HFFc6 (cell line): Measurements from ENCODE around the gene PRR7. TPM values are rescaled to one million over a fixed set of nuclear protein-coding genes. Genes with fewer than 3 reads are reported as not detected.

ENCODE experiments used
- DNase-seq: peaks from one replicate; pipeline ENCODE4 v3.0.0-alpha.2; 2018
- H3K27ac Mint-ChIP-seq: 2 replicates; pipeline ENCODE4 v1.8.0; 2020; ENCODE audit warnings: mild to moderate bottlenecking, mixed read lengths
- H3K27me3 Mint-ChIP-seq: 2 replicates; pipeline ENCODE4 v1.8.0; 2021; ENCODE audit warnings: mild to moderate bottlenecking, moderate library complexity, mixed read lengths; ENCODE audit not compliant: insufficient read depth
- H3K36me3 Mint-ChIP-seq: 2 replicates; pipeline ENCODE4 v1.8.0; 2021; ENCODE audit warnings: low read depth, mixed read lengths
- H3K4me1 Mint-ChIP-seq: 2 replicates; pipeline ENCODE4 v1.8.0; 2020; ENCODE audit warnings: low read depth, mixed read lengths
- H3K4me3 Mint-ChIP-seq: 2 replicates; pipeline ENCODE4 v1.8.0; 2020; ENCODE audit warnings: mild to moderate bottlenecking, moderate library complexity, mixed read lengths
- H3K9me3 Mint-ChIP-seq: 2 replicates; pipeline ENCODE4 v1.8.0; 2020; ENCODE audit warnings: mild to moderate bottlenecking, mixed read lengths
- CTCF ChIP-seq: fragments of 200-600 bp; sonication (generic); IDR thresholded peaks from 2 replicates; pipeline ENCODE4 v1.5.0; 2021; ENCODE audit warnings: antibody characterized with exemption, mild to moderate bottlenecking
- total RNA-seq, 6 experiments: library from RNA; stranded (reverse); fragmentation: NEBNext Ultra II Directional; extraction: Animal tissue kit (Norgen Biotek cat#: 25700); gene quantifications; 2 replicates in 1 of 6; 3 replicates in 5 of 6; pipeline ENCODE4 v1.2.3, GENCODE V29; 2021

Gene PRR7
- total RNA-seq, 6 experiments from 2014 or later = 8.9 to 16.9 (median 10.4) TPM

GRCh38 chr5:177433658-177434217 is 12.9 kb upstream of the PRR7 start:
- Mint-ChIP-seq H3K27me3 (peaks cover 2% of the 10 kb centered on the region), H3K27ac (no peak overlapping the region), H3K36me3 (peaks cover 12% of the 10 kb centered on the region; the same call in 1 of the 2 replicates)

GRCh38 chr5:177434437-177434836 is 12.2 kb upstream of the PRR7 start:
- TF ChIP-seq CTCF = no peak
- Mint-ChIP-seq H3K9me3 (no peaks in the 10 kb centered on the region), H3K36me3 (peaks cover 13% of the 10 kb centered on the region), H3K4me1 (no peaks in the 10 kb centered on the region), H3K27ac (no peak overlapping the region), H3K27me3 (peaks cover 2% of the 10 kb centered on the region), H3K4me3 (no peak overlapping the region)
- DNase-seq = no peak

More at GRCh38 chr5:177433658-177434217, 12.9 kb upstream of the PRR7 start:
- TF ChIP-seq CTCF = no peak
- DNase-seq = no peak
- Mint-ChIP-seq H3K4me3 (no peak overlapping the region), H3K4me1 (peaks cover 5% of the 10 kb centered on the region; the same call in 1 of the 2 replicates), H3K9me3 (no peaks in the 10 kb centered on the region)

GRCh38 chr5:177434942-177435738 is 11.5 kb upstream of the PRR7 start:
- no peak for DNase-seq
- Mint-ChIP-seq H3K9me3 (no peaks in the 10 kb centered on the region), H3K4me3 (no peak overlapping the region), H3K36me3 (peaks cover 19% of the 10 kb centered on the region), H3K27me3 (peaks cover 2% of the 10 kb centered on the region), H3K4me1 (no peaks in the 10 kb centered on the region), H3K27ac (no peak overlapping the region)
- no peak for TF ChIP-seq CTCF

GRCh38 chr5:177435847-177436536 is 10.6 kb upstream of the PRR7 start:
- no peak for TF ChIP-seq CTCF
- Mint-ChIP-seq H3K9me3 (no peaks in the 10 kb centered on the region), H3K4me3 (no peak overlapping the region), H3K36me3 (peaks cover 19% of the 10 kb centered on the region), H3K27me3 (peaks cover under 1% of the 10 kb centered on the region), H3K27ac (no peak overlapping the region), H3K4me1 (no peaks in the 10 kb centered on the region)
- no peak for DNase-seq

- TF ChIP-seq CTCF = no peak
- H3K27ac Mint-ChIP-seq = no peak overlapping the region
- H3K27me3 Mint-ChIP-seq = no peaks in the 10 kb centered on the region; the same call in none of the 2 replicates
- DNase-seq = no peak
- no peaks in the 10 kb centered on the region for H3K9me3 Mint-ChIP-seq
- H3K4me3 Mint-ChIP-seq = no peak overlapping the region
- peaks cover 19% of the 10 kb centered on the region for H3K36me3 Mint-ChIP-seq
- H3K4me1 Mint-ChIP-seq = no peaks in the 10 kb centered on the region
These were observed 9.0 kb upstream of the PRR7 start for GRCh38 chr5:177437623-177438022.
